Smooth muscle cell (in vitro differentiated cells): ENCODE results near the gene MGAT4C. TPM values are rescaled to one million over a fixed set of nuclear protein-coding genes. Genes with fewer than 3 reads are reported as not detected.

ENCODE experiments used
- DNase-seq: peaks from one replicate; lab custom pipeline; 2025; ENCODE audit not compliant: unreplicated experiment; lab: John Stamatoyannopoulos, UW
- H2AFZ ChIP-seq: fragments of 200-600 bp; sonication (generic); 2 replicates; pipeline ENCODE4 v1.6.0; 2016; ENCODE audit warnings: antibody characterized with exemption, low read depth, mild to moderate bottlenecking
- H3F3A ChIP-seq: fragments of 200-600 bp; sonication (generic); 2 replicates; pipeline ENCODE4 v1.6.0; 2017; ENCODE audit warnings: antibody characterized with exemption, low read depth
- H3K27ac ChIP-seq: fragments of 200-600 bp; sonication (generic); 2 replicates; pipeline ENCODE4 v1.5.1; 2016; ENCODE audit warnings: low read depth, mild to moderate bottlenecking
- H3K27me3 ChIP-seq: fragments of 200-600 bp; sonication (generic); 2 replicates; pipeline ENCODE4 v1.6.1; 2016; ENCODE audit warnings: low read depth, mild to moderate bottlenecking
- H3K36me3 ChIP-seq: fragments of 200-600 bp; sonication (generic); 2 replicates; pipeline ENCODE4 v1.5.1; 2016; ENCODE audit warnings: low read depth
- H3K4me1 ChIP-seq: fragments of 200-600 bp; sonication (generic); 2 replicates; pipeline ENCODE4 v1.5.1; 2016; ENCODE audit warnings: low read depth
- H3K4me2 ChIP-seq: fragments of 200-600 bp; sonication (generic); 2 replicates; pipeline ENCODE4 v1.6.0; 2016; ENCODE audit warnings: mild to moderate bottlenecking
- H3K4me3 ChIP-seq: fragments of 200-600 bp; sonication (generic); 2 replicates; pipeline ENCODE4 v1.5.1; 2016; ENCODE audit warnings: mild to moderate bottlenecking
- H3K79me2 ChIP-seq: fragments of 200-600 bp; sonication (generic); 2 replicates; pipeline ENCODE4 v1.6.0; 2016; ENCODE audit warnings: low read depth, mild to moderate bottlenecking
- H3K9ac ChIP-seq: fragments of 200-600 bp; sonication (generic); 2 replicates; pipeline ENCODE4 v1.6.0; 2016; ENCODE audit warnings: low read depth
- H3K9me3 ChIP-seq: fragments of 200-600 bp; sonication (generic); replicated peaks from 2 replicates; pipeline ENCODE4 v1.5.1; 2016; ENCODE audit warnings: low read depth
- H4K20me1 ChIP-seq: fragments of 200-600 bp; sonication (generic); 2 replicates; pipeline ENCODE4 v1.6.0; 2016; ENCODE audit warnings: low read depth
- CTCF ChIP-seq: fragments of 200-600 bp; sonication (generic); IDR thresholded peaks from 2 replicates; pipeline ENCODE4 v1.5.1; 2017; ENCODE audit warnings: borderline replicate concordance, mild to moderate bottlenecking, antibody characterized with exemption; ENCODE audit not compliant: insufficient read depth, poor library complexity, severe bottlenecking
- WGBS: methylation state at CpG from one replicate; pipeline ENCODE4 v1.1.7; 2016; ENCODE audit warnings: low lambda C conversion rate; 5-methylcytosine and 5-hydroxymethylcytosine counted together
- polyA plus RNA-seq: library from polyadenylated mRNA; unstranded; fragments of >200 nt; fragmentation: Nextera tagmentation; extraction: Ambion mirVana; gene quantifications from 2 replicates; pipeline ENCODE4 v1.2.1, GENCODE V29; 2016
- total RNA-seq: library from RNA; depleted of rRNA; stranded (reverse); fragments of >200 nt; gene quantifications from 2 replicates; pipeline ENCODE4 v1.2.3, GENCODE V29; 2014

Gene MGAT4C
- total and polyA plus RNA-seq, 2 experiments from 2014 or later, result 0.22 TPM; not detected in 1

GRCh38 chr12:86057092-86057845 is 198.9 kb downstream of the MGAT4C start:
- H3K79me2 ChIP-seq, result no peaks in the 10 kb centered on the region
- no peaks in the 10 kb centered on the region for H3K36me3 ChIP-seq
- no peak overlapping the region for H2AFZ ChIP-seq
- H3K4me1 ChIP-seq, result no peaks in the 10 kb centered on the region
- no peaks in the 10 kb centered on the region for H3K27me3 ChIP-seq
- no peaks in the 10 kb centered on the region for H4K20me1 ChIP-seq
- TF ChIP-seq CTCF, result no peak
- DNase-seq, result no peak
- no peaks in the 10 kb centered on the region for H3K9me3 ChIP-seq
- no peak overlapping the region for H3K4me2 ChIP-seq
- H3F3A ChIP-seq, result no peaks in the 10 kb centered on the region
- H3K4me3 ChIP-seq, result no peak overlapping the region
- 73% methylated on average over 2 of the region's 2 CpGs for WGBS
- no peak overlapping the region for H3K9ac ChIP-seq
- no peak overlapping the region for H3K27ac ChIP-seq

GRCh38 chr12:86052921-86053320 is 203.3 kb downstream of the MGAT4C start:
- TF ChIP-seq CTCF, result no peak
- Histone ChIP-seq H3K4me2 (no peak overlapping the region), H3K9me3 (no peaks in the 10 kb centered on the region), H3K4me1 (no peaks in the 10 kb centered on the region), H2AFZ (no peak overlapping the region), H3F3A (no peaks in the 10 kb centered on the region), H3K27me3 (no peaks in the 10 kb centered on the region), H3K27ac (no peak overlapping the region), H4K20me1 (no peaks in the 10 kb centered on the region), H3K36me3 (no peaks in the 10 kb centered on the region), H3K9ac (no peak overlapping the region), H3K4me3 (no peak overlapping the region), H3K79me2 (no peaks in the 10 kb centered on the region)
- WGBS, result 80% methylated on average over 5 of the region's 5 CpGs
- DNase-seq, result no peak

GRCh38 chr12:86050010-86050409 is 206.2 kb downstream of the MGAT4C start:
- no peak overlapping the region for H3K27ac ChIP-seq
- H3K4me2 ChIP-seq, result no peak overlapping the region
- TF ChIP-seq CTCF, result no peak
- H2AFZ ChIP-seq, result no peak overlapping the region
- no peaks in the 10 kb centered on the region for H3K79me2 ChIP-seq
- no peak for DNase-seq
- no peaks in the 10 kb centered on the region for H3F3A ChIP-seq
- H3K27me3 ChIP-seq, result no peaks in the 10 kb centered on the region
- H3K36me3 ChIP-seq, result no peaks in the 10 kb centered on the region
- H3K9me3 ChIP-seq, result no peaks in the 10 kb centered on the region
- H4K20me1 ChIP-seq, result no peaks in the 10 kb centered on the region
- 86% methylated on average over 3 of the region's 3 CpGs for WGBS
- H3K4me1 ChIP-seq, result no peaks in the 10 kb centered on the region
- H3K9ac ChIP-seq, result no peak overlapping the region
- no peak overlapping the region for H3K4me3 ChIP-seq

- WGBS, result 86% methylated on average over 5 of the region's 5 CpGs
- Histone ChIP-seq H3K79me2 (no peaks in the 10 kb centered on the region), H3K9ac (no peak overlapping the region), H3F3A (no peaks in the 10 kb centered on the region), H3K4me1 (no peaks in the 10 kb centered on the region), H2AFZ (no peak overlapping the region), H3K4me3 (no peak overlapping the region), H3K36me3 (no peaks in the 10 kb centered on the region), H3K27me3 (no peaks in the 10 kb centered on the region), H4K20me1 (no peaks in the 10 kb centered on the region), H3K27ac (no peak overlapping the region), H3K4me2 (no peak overlapping the region), H3K9me3 (no peaks in the 10 kb centered on the region)
- TF ChIP-seq CTCF, result no peak
- no peak for DNase-seq
These were observed 211.8 kb downstream of the MGAT4C start for GRCh38 chr12:86044396-86044795.
